MCF 10A (cell line): ENCODE data around the gene ELMO1. TPM values are rescaled to one million over a fixed set of nuclear protein-coding genes. Genes with fewer than 3 reads are reported as not detected.

Experiments used
- BruUV-seq: library from RNA; stranded (reverse); fragments of 400-500 nt; replicated peaks from 2 replicates; lab custom pipeline; 2021; lab: Mats Ljungman, UMichigan
- CTCF ChIA-PET: fragments of 300-600 bp; sonication (Branson Sonifier 250); formaldehyde crosslinking; extraction: SDS; loops from one replicate; lab custom pipeline; 2021; ENCODE audit warnings: antibody characterized with exemption, inconsistent platforms; lab: Yijun Ruan, JAX
- POLR2A ChIA-PET: fragments of 300-600, 350-650 bp; sonication (Branson Sonifier 250); formaldehyde crosslinking; extraction: SDS; loops from one replicate; lab custom pipeline; 2020; ENCODE audit warnings: antibody characterized with exemption, inconsistent platforms; lab: Yijun Ruan, JAX
- DNase-seq: peaks from one replicate; pipeline ENCODE4 v3.0.0-alpha.2; 2018; ENCODE audit not compliant: unreplicated experiment
- H3K27ac Mint-ChIP-seq: one replicate; pipeline ENCODE4 v1.8.0; 2022; ENCODE audit warnings: mild to moderate bottlenecking, low read depth, mixed read lengths; ENCODE audit not compliant: unreplicated experiment
- H3K27me3 Mint-ChIP-seq: one replicate; pipeline ENCODE4 v1.8.0; 2022; ENCODE audit warnings: mixed read lengths; ENCODE audit not compliant: insufficient read depth, unreplicated experiment
- H3K36me3 Mint-ChIP-seq: one replicate; pipeline ENCODE4 v1.8.0; 2022; ENCODE audit warnings: mild to moderate bottlenecking, moderate library complexity, mixed read lengths; ENCODE audit not compliant: insufficient read depth, unreplicated experiment
- H3K4me1 Mint-ChIP-seq: one replicate; pipeline ENCODE4 v1.8.0; 2022; ENCODE audit warnings: mixed read lengths; ENCODE audit not compliant: insufficient read depth, unreplicated experiment
- H3K4me3 Mint-ChIP-seq: one replicate; pipeline ENCODE4 v1.8.0; 2022; ENCODE audit warnings: mild to moderate bottlenecking, moderate library complexity, mixed read lengths; ENCODE audit not compliant: unreplicated experiment
- H3K9me3 Mint-ChIP-seq: one replicate; pipeline ENCODE4 v1.8.0; 2022; ENCODE audit warnings: mixed read lengths; ENCODE audit not compliant: unreplicated experiment
- intact Hi-C: fragments of 100-400 bp; cut with micrococcal nuclease; formaldehyde crosslinking; loops from 2 replicates; pipeline ENCODE4 v1.14.1; 2022
- total RNA-seq: library from RNA; stranded (reverse); gene quantifications from 2 replicates; pipeline ENCODE4 v1.2.3, GENCODE V29; 2022
- TF ChIP-seq, protein P1 (sequence below): fragments of 200-600 bp; IDR thresholded peaks from one replicate; pipeline ENCODE4 v1.8.0; 2022; ENCODE audit warnings: antibody characterized with exemption, mild to moderate bottlenecking; ENCODE audit not compliant: unreplicated experiment

ELMO1 gene
- total RNA-seq, 1 experiment from 2014 or later: 0.30 TPM

GRCh38 chr7:37181550-37181932 is 267.1 kb downstream of the ELMO1 start:
- POLR2A ChIA-PET: interaction anchor here (0.5 to 1.3 kb wide), 7 partner anchors 361 to 707 kb away, joined by 3 to 4 read pairs (median 3); no protein-coding TSS in a partner anchor
- Mint-ChIP-seq H3K27me3 (peaks cover 10% of the 10 kb centered on the region), H3K4me1 (no peaks in the 10 kb centered on the region), H3K36me3 (no peaks in the 10 kb centered on the region), H3K4me3 (no peak overlapping the region), H3K9me3 (no peaks in the 10 kb centered on the region), H3K27ac (no peak overlapping the region)
- CTCF ChIA-PET: interaction anchor here (0.6 to 10.7 kb wide), 76 partner anchors 9 to 768 kb away, joined by 3 to 157 read pairs (median 4); no protein-coding TSS in a partner anchor
- TF ChIP-seq, protein P1, sequence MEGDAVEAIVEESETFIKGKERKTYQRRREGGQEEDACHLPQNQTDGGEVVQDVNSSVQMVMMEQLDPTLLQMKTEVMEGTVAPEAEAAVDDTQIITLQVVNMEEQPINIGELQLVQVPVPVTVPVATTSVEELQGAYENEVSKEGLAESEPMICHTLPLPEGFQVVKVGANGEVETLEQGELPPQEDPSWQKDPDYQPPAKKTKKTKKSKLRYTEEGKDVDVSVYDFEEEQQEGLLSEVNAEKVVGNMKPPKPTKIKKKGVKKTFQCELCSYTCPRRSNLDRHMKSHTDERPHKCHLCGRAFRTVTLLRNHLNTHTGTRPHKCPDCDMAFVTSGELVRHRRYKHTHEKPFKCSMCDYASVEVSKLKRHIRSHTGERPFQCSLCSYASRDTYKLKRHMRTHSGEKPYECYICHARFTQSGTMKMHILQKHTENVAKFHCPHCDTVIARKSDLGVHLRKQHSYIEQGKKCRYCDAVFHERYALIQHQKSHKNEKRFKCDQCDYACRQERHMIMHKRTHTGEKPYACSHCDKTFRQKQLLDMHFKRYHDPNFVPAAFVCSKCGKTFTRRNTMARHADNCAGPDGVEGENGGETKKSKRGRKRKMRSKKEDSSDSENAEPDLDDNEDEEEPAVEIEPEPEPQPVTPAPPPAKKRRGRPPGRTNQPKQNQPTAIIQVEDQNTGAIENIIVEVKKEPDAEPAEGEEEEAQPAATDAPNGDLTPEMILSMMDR: no peak
- no peak for DNase-seq
- intact Hi-C loops: loop anchor here (1.0 to 5.0 kb wide), 3 partner anchors 154 to 740 kb away; no protein-coding TSS in a partner anchor
- BruUV-seq: no TSS peak

GRCh38 chr7:37180828-37181549 is 267.7 kb downstream of the ELMO1 start:
- peaks cover 10% of the 10 kb centered on the region for H3K27me3 Mint-ChIP-seq
- no peak for DNase-seq
- ChIA-PET CTCF (interaction anchor here (0.6 to 10.7 kb wide), 57 partner anchors 9 to 768 kb away, joined by 3 to 157 read pairs (median 4); no protein-coding TSS in a partner anchor), POLR2A (interaction anchor here (0.6 kb wide), 1 partner anchor 615 kb away, joined by 3 read pairs; no protein-coding TSS in a partner anchor)
- no TSS peak for BruUV-seq
- no peaks in the 10 kb centered on the region for H3K9me3 Mint-ChIP-seq
- TF ChIP-seq, protein P1: no peak
- intact Hi-C loops: loop anchor here (1.0 to 5.0 kb wide), 3 partner anchors 154 to 740 kb away; no protein-coding TSS in a partner anchor
- no peak overlapping the region for H3K4me3 Mint-ChIP-seq
- no peak overlapping the region for H3K27ac Mint-ChIP-seq
- no peaks in the 10 kb centered on the region for H3K4me1 Mint-ChIP-seq
- H3K36me3 Mint-ChIP-seq: no peaks in the 10 kb centered on the region

DNA sequence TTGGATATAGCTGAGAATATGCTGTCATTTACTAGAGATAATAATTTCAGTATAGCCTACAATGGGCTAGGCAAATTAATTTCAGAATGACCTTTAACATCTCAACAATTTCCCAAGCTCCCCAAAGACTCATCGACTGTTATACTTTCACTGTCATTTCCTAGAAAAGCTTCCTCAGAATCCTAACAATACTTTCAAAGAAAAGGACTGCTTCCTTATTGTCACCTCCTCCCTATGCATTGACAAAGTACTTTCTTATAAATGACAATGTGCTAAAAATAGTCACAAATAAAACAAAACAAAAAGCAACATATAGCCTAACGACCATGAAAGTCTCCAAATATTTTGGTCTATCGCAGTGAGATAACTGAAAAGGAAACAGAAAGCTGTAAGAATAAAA is 272.6 kb downstream of the ELMO1 start:
- intact Hi-C loops: no loop called here
- Mint-ChIP-seq H3K4me3 (no peak overlapping the region), H3K27ac (no peak overlapping the region), H3K9me3 (no peaks in the 10 kb centered on the region), H3K36me3 (no peaks in the 10 kb centered on the region), H3K4me1 (no peaks in the 10 kb centered on the region), H3K27me3 (peaks cover 30% of the 10 kb centered on the region)
- TF ChIP-seq, protein P1: no peak
- ChIA-PET CTCF (interaction anchor here (0.7 to 10.7 kb wide), 8 partner anchors 22 to 735 kb away, joined by 3 to 157 read pairs (median 4); no protein-coding TSS in a partner anchor), POLR2A (no interaction called here)
- no peak for DNase-seq
- BruUV-seq: no TSS peak

DNA sequence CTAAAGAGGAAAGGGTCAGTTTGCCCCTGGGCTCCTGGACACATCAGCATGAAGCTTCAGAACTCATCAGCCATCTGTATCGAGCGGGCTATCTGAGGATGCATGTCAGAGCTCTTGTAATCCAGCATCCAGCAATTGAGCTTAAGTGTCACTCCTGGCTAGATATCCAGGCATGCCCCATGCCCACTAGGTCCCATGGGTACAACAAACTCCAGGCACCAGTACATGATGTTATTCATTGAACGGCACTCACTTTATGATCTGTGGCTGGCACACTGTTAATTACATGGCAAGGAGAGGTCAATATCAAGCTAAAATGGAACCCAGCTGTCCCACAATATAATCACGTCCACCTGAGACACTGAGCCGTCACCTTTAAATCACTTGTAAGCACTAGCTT is 274.2 kb downstream of the ELMO1 start:
- no peaks in the 10 kb centered on the region for H3K4me1 Mint-ChIP-seq
- H3K4me3 Mint-ChIP-seq: no peak overlapping the region
- H3K27ac Mint-ChIP-seq: no peak overlapping the region
- no peaks in the 10 kb centered on the region for H3K36me3 Mint-ChIP-seq
- CTCF ChIA-PET: interaction anchor here (0.7 to 10.7 kb wide), 7 partner anchors 27 to 1265 kb away, joined by 3 to 157 read pairs (median 4); no protein-coding TSS in a partner anchor
- TF ChIP-seq, protein P1: no peak
- H3K9me3 Mint-ChIP-seq: no peaks in the 10 kb centered on the region
- intact Hi-C loops: no loop called here
- no peak for DNase-seq
- POLR2A ChIA-PET: no interaction called here
- no TSS peak for BruUV-seq
- H3K27me3 Mint-ChIP-seq: peaks cover 20% of the 10 kb centered on the region
